ENCODE data around the gene PTPRR.

The PTPRR gene

GRCh38 chr12:70796989-70797388 lies 123.5 kb downstream of the PTPRR start:
- no peak for DNase-seq (ENCODE audit: low read depth in 2 of 2)

GRCh38 chr12:70795608-70796007 lies 124.9 kb downstream of the PTPRR start:
- no peak for DNase-seq (ENCODE audit: low read depth in 2 of 2)

- DNase-seq (ENCODE audit: low read depth in 2 of 2) = no peak
Observed at GRCh38 chr12:70794131-70794530, 126.4 kb downstream of the PTPRR start.

- DNase-seq (ENCODE audit: low read depth in 2 of 2) = no peak
Observed at GRCh38 chr12:70788774-70789173, 131.8 kb downstream of the PTPRR start.

GRCh38 chr12:70787612-70788011 lies 132.9 kb downstream of the PTPRR start:
- no peak for DNase-seq (ENCODE audit: low read depth in 2 of 2)

- DNase-seq (ENCODE audit: low read depth in 2 of 2) = no peak
Observed at GRCh38 chr12:70785896-70786295, 134.6 kb downstream of the PTPRR start.

- DNase-seq (ENCODE audit: low read depth in 2 of 2) = no peak
Observed at GRCh38 chr12:70784042-70784668, 136.4 kb downstream of the PTPRR start.

GRCh38 chr12:70783455-70783854 lies 137.1 kb downstream of the PTPRR start:
- no peak for DNase-seq (ENCODE audit: low read depth in 2 of 2)

GRCh38 chr12:70779250-70779649 lies 141.3 kb downstream of the PTPRR start:
- no peak for DNase-seq (ENCODE audit: low read depth in 2 of 2)

- no peak for DNase-seq (ENCODE audit: low read depth in 2 of 2)
Observed at GRCh38 chr12:70774055-70774454, 146.5 kb downstream of the PTPRR start.

GRCh38 chr12:70772836-70773235 lies 147.7 kb downstream of the PTPRR start:
- DNase-seq (ENCODE audit: low read depth in 2 of 2) = no peak

GRCh38 chr12:70771581-70771980 lies 149.0 kb downstream of the PTPRR start:
- DNase-seq (ENCODE audit: low read depth in 2 of 2) = no peak

GRCh38 chr12:70763666-70764065 lies 156.9 kb downstream of the PTPRR start:
- no peak for DNase-seq (ENCODE audit: low read depth in 2 of 2)

- DNase-seq (ENCODE audit: low read depth in 2 of 2) = no peak
Observed at GRCh38 chr12:70762000-70762399, 158.5 kb downstream of the PTPRR start.

GRCh38 chr12:70759161-70759918 lies 161.2 kb downstream of the PTPRR start:
- DNase-seq (ENCODE audit: low read depth in 2 of 2) = no peak

GRCh38 chr12:70758494-70758845 lies 162.1 kb downstream of the PTPRR start:
- DNase-seq (ENCODE audit: low read depth in 2 of 2) = no peak

- DNase-seq (ENCODE audit: low read depth in 2 of 2) = no peak
Observed at GRCh38 chr12:70757830-70758493, 162.6 kb downstream of the PTPRR start.

- DNase-seq (ENCODE audit: low read depth in 2 of 2) = no peak
Observed at GRCh38 chr12:70756791-70757190, 163.7 kb downstream of the PTPRR start.

GRCh38 chr12:70756118-70756517 lies 164.4 kb downstream of the PTPRR start:
- no peak for DNase-seq (ENCODE audit: low read depth in 2 of 2)

GRCh38 chr12:70754330-70754741 lies 166.2 kb downstream of the PTPRR start:
- no peak for DNase-seq (ENCODE audit: low read depth in 2 of 2)

- DNase-seq (ENCODE audit: low read depth in 2 of 2) = no peak
Observed at GRCh38 chr12:70752327-70752726, 168.2 kb downstream of the PTPRR start.

GRCh38 chr12:70749931-70750330 lies 170.6 kb downstream of the PTPRR start:
- DNase-seq (ENCODE audit: low read depth in 2 of 2) = no peak

- DNase-seq (ENCODE audit: low read depth in 2 of 2) = no peak
Observed at GRCh38 chr12:70748809-70749208, 171.7 kb downstream of the PTPRR start.

Measured in activated CD4-positive, alpha-beta T cell treated with anti-CD3 and anti-CD28 coated beads for 24 hours (primary cell).